ENCODE data around the gene ERBB2. TPM values are rescaled to one million over a fixed set of nuclear protein-coding genes. Genes with fewer than 3 reads are reported as not detected.
"Not testable (repeated sequence)": the region's sequence is repeated elsewhere in the genome, so short reads cannot be mapped to it uniquely, and the experiment has no call there.

ERBB2 gene
- total RNA-seq, 1 experiment from 2014 or later = 1.8 TPM

DNA sequence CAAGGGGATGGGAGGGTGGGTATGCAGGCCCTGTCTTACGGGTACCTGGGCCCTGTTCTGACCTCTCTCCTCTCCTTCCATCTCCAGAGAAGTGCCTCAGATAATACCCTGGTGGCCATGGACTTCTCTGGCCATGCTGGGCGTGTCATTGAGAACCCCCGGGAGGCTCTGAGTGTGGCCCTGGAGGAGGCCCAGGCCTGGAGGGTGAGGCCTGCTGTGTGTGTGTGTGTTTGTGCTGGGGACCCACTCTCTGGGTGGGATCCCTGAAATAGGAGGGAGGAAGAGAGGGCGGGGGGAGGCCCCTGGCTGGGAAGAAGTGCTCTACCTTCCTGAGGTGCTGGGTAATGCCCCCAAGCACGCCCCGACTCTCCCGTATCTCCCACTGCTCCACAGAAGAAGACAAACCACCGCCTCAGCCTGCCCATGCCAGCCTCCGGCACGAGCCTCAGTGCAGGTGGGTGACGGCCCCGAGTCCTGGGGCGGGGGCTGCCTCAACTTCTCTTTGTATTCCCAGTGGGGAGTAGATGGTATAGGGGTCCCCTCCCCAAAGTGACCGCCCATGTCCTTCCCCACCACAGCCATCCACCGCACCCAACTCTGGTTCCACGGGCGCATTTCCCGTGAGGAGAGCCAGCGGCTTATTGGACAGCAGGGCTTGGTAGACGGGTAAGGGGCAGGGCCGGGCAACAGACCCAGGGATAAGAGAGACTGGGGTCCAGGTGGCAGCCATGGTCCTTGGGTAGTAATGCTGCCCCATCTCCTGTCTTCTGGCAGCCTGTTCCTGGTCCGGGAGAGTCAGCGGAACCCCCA lies 45.7 kb downstream of the ERBB2 start:
- no peak for DNase-seq (ENCODE audit: low read depth)

DNA sequence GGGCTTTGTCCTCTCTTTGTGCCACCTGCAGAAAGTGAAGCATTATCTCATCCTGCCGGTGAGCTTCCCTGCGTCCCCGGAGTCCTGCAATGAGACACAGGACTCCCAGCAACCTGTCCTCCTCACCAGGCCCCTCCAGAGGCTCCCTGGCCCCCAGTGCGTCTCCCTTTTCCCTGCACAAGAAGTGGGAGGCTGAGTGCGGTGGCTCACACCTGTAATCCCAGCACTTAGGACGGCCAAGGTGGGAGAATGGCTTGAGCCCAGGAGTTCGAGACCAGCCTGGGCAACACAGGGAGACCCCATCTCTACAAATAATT lies 46.2 kb downstream of the ERBB2 start:
- DNase-seq (ENCODE audit: low read depth) = no peak

DNA sequence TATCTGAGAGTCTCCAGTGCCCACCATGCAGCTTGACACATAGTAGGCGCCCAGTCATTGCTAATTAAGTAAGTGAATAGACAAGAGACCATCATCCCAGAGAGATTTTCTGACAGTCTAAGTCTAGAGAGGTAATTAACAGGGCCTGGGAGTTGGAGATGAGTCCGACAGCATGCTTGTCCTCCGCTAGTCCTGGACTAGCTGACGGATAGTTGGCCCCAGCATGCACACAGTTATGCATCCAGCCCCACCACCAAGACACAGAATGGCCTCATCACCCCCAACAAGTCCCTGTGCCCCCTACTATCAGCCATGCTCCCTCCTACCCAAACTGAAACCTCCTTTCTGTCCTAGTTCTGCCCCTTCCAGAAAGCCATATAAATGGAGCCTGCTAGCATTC lies 47.9 kb downstream of the ERBB2 start:
- DNase-seq (ENCODE audit: low read depth) = no peak

DNA sequence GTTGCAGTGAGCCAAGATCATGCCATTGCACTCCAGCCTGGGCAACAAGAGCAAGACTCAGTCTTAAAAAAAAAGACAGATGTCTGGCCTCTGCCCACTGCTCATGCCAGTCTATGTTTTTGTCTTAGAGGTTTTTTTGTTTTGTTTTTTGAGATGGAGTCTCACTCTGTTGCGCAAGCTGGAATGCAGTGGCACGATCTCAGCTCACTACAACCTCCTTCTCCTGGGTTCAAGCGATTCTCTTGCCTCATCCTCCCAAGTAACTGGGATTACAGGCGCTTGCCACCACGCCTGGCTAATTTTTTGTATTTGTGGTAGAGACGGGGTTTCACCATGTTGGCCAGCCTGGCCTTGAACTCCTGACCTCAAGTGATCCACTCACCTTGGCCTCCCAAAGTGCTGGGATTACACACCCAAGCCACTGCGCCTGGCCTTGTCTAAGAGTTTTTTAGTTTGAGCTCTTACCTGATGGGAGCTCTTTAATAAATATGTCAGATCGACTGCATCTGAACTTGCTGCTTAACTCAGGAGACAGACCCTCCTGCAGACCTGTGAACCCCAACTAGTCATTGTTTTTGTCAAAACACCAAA lies 48.7 kb downstream of the ERBB2 start:
- not testable (repeated sequence) for DNase-seq (ENCODE audit: low read depth)

DNA sequence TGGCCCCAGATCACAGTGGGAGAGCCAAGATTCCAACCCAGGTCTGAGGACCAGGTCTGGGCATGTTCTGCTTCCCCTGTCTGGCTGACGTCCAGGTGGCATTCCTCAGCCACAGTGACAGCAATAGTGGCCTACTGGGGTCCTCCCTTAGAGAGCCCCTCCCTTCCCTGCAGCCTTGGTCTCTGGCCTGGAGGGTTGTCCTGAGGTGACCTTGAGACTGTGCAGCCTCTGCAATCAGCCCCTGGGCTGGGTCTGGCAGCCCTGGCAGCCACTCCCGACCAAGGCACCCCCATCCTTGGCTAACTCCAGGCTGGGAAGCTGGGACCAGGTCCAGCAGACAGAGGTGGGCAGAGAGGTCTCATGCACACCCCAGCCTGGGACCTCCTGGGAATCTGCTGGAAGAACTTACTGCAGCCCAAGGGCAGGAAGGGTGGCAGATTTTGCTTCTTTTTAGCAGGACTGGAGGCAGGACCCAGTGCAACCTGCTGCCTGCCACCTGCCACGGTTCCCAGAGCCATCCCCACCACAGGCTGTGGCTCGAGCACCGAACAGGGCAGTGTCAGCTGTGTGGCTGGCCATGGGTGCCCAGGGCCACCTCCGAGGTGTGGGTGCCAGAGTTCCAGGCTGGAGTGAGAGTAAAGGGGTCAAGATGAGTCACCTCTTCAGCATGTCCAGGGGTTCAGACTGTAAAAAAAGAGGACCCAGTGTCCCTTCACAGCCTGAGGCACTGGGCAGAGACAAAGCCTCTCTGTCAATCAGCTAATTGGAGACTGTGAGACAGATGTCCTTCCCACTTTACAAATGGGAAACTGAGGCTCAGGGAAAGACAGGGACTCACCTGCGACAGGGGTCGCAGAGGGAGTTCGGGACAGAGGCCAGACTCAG lies 50.5 kb downstream of the ERBB2 start:
- no peak for DNase-seq (ENCODE audit: low read depth)

DNA sequence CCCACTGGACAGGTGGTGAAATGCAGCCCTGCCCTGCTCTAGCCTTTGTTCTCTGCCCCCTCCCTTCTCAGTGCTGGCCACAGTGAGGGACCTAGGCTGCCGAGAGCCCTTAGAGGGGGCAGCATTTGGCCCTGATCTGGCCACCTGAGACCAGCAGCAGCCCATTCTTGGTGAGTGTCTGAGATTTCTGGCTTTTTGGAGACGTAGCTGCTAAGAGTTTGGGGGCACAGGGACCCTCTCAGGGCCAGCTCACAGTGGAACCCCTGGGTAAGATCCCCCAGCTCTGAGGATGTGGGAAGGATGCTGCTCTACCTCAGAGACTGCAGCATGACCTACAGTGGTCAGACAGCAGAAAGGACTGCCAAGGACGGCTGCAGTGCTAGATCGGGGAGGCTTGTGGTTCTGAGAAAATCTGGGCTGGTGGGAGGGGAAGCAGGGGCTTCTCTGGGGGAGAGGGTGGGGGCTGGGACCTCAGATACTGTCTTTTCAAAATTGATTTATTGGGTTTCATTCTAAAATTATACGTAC lies 51.2 kb downstream of the ERBB2 start:
- DNase-seq (ENCODE audit: low read depth) = no peak

DNA sequence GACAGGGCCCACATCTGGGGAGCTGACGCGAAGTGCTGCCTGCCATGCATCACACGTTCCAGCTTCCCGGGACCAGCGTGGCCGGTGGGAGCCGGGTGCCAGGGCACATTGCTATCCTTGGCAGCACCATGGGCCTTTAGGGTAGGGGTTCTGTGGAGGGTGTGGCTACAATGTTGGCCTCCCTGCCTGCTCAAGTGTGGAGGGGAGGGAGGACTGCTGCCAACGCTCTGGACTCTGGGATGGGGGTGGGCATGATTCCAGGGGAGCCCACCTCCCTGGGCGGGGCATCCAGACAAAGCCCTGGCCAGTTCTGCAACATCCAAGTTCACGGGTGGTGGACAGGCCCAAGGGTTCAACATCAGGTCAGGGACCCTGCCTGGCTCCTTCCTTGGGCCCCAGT lies 51.8 kb downstream of the ERBB2 start:
- no peak for DNase-seq (ENCODE audit: low read depth)

DNA sequence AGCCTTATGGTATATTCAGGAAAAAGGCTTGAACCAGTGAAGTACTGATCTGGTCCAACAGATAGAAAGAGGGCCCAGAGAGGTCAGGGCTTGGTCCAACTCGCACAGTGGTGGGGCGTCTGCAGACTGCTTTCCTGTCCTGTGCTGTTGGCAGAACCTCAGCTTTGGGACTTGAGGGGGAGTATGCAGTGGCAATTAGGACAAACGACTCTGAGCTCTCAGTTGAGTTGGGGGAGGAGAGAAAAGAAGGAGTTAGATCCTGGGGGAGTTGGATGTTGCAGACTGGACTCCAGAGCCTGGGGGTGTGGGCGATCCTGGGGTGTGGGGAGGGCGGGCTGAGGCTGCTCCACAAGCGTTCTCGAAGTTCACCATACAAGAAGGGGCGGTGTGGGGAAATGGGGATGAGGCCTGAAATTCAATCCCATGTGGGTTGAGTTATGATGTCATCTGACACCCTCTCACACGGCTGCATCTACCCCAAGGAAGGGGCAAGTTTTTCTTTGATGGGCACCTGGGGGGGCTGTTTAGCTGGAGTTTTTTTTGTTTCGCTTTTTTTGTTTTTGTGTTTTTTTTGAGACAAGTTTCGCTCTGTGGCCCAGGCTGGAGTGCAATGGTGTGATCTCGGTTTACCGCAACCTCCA lies 52.5 kb downstream of the ERBB2 start:
- DNase-seq (ENCODE audit: low read depth) = no peak

DNA sequence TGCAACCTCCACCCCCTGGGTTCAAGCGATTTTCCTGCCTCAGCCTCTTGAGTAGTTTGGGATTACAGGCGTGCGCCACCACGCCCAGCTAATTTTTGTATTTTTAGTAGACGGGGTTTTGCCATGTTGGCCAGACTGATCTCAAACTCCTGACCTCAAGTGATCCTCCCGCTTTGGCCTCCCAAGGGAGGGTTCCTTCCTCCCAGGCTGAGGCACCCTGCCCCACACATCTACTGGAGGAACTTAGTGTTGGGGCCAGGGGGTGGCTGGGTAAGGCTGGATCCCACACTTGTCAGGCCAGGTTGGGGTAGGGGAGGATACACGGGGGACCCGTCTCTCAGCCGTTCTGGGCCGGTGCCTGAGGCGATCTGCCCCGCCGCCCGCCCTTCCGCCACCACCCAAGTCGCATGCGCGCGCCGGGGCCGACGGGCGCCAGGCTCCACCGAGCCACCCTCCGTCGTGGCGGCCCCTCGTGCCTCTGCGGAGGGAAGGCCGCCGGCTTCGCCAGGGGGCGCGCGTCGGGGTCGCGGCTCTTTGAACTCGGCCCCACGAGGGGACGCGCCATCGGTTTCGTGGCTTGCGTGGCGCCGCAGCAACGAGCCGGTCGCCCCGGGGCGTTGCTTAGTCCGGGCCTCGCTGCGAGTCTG lies 53.8 kb downstream of the ERBB2 start:
- no peak for DNase-seq (ENCODE audit: low read depth)

DNA sequence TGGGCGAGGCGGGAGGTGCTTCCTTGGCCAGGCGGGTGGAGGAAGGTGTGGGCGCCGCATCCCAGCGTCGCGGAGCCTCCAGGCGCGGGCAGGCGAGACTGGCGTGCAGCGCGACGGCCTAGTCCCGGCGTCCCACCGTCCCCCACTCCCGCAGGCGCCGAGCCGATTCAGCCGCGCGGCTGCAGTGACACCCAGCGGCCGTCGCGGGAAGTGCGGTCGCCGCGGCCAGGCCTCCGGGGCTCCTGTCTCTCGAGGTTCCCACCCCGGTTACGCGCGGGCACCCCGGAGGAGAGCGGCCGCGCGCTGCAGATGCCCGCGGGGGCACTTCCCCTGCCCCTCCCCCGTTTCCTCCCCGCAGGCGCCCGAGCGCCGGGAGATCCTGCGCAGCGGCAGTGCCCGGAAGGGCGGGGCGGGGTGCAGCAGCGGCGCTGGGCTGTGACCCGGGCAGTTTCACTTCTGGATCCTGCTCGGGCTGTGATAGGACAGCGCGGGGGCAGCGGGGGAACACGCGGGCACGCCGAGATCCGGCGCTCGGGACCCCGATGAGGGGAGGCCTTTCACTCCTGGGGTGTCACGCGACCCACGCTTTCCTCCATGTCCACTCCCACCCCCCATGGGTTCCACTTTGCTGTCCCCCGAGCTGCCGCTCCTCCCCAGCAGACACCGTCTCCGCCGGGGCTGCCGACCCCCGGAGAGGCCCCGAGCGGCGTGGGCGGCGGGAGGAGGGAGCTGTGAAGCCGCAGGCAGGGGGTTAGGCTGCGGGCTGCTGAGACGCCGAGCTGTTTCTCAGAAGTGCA lies 54.5 kb downstream of the ERBB2 start:
- DNase-seq (ENCODE audit: low read depth) = peak; percentile 86

DNA sequence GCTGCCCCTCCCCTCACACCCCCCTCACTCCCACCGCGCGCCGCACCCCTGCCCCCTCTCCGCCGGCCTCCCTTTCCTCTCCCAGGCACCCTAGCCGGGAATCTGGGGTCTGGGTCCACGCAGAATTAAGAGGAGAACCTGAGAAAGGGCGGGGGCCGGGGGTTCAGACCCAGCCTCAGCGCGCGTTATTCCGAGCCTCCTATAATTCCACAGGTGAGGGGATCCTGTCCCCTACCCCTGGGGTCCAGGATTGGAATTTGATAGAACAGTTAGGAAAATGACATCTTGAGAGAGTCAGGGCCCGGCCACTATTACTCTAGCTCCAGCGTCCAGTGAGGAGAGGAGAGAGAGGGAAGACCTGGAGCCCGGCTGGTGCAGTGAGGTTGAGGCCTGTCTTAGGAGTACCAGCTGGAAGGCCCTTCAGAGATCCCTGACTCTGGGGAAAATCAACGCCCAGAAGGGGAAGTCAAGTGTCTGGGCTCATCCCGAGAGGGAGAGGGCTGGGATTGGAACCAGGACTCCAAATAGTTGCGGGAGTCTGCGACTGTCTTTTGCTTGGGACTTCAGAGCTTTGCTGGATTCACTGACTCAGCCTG lies 55.2 kb downstream of the ERBB2 start:
- DNase-seq (ENCODE audit: low read depth) = no peak

DNA sequence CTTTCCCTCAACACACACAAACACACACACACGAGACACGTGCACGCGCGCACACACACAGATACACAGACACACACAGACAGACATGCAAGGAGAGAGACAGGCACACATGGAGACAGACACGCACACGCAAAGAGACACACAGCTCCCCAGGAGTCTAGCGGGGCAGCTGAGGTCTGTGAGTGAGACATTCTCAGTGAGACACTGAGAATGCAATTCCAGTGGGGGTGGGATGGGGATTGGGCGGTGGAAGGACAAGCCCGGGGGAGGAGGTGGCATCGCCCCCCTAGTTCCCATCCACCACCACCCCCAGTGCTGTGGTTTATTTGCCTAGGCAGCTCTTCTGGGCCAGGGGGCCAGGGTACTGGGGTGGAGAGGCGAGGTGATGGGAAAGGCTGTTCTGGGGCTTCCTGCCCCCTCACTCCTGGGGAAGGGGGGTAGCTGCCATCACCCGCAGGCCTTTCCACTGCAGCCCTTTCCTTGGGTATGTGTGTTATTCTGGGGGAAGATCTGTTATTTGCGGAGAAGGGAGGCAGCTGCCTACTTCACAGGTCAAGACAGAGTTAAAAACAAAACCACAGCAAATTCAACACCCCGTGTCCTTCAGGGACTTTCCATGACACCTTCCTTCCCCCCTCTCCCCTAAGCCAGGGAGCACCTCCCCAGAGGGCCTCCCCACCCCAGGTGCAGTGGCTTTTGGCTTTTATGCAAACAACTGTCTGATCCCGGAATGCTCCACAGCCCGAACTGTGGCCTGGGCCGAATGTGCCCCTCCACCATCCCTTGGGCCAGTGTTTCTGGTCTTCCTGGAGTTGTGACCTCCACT lies 55.9 kb downstream of the ERBB2 start:
- DNase-seq (ENCODE audit: low read depth) = no peak

DNA sequence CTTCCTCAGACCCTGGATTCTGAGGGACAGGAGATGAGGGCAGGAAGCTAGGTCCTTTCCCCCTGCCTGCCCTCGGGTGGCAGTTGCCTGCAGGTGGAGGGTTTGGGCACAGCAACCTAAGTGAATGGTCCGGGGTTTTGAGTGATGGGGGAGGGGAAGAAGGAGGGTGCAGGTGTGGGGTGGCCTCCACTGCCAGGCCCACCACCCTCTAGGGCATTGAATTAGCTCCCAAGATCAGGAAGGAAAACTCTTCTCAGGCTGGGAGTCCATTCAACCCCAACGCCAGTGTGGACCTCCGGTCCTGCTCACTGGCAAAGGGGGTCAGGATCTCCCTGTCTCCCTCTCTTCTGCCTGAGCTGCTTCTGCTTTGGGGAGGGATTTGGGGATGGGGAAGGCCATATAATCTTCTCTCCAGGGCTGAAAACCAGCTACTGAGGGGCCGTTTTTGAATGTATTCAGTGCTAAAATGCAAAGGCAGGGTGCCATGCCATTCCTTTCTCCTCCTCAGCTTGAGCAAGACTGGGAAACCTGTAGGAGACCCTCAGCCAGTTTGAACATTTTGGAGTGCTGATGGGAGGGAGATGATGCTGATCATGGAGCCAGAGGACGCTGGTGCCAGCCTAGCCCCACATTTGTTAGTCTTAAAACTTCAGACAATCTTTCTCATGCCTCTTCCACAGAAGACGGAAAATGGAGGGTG lies 56.7 kb downstream of the ERBB2 start:
- DNase-seq (ENCODE audit: low read depth) = no peak

DNA sequence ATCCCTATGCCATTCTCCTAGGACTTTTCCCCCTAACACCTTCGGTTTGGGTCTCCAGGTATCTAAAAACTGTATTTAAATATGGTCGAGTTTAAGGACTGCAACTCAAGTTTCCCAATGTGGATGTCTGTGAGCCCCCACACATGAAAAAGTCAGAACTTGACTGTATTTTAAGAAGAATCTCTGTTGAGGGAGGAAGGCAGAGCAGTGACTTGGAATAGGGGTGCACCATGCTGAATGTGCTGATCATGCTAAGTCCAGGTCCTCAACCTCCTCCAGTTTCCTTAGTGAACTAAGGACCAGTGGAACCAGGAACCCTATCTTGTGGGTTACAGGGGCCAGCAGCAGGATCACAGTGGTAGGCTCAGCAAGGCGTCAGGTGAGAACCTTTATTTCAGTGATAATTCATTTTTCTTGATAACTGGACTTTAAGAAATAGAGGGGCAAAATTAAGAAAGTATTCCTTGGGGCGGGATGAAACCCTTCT lies 57.4 kb downstream of the ERBB2 start:
- DNase-seq (ENCODE audit: low read depth) = no peak

DNA sequence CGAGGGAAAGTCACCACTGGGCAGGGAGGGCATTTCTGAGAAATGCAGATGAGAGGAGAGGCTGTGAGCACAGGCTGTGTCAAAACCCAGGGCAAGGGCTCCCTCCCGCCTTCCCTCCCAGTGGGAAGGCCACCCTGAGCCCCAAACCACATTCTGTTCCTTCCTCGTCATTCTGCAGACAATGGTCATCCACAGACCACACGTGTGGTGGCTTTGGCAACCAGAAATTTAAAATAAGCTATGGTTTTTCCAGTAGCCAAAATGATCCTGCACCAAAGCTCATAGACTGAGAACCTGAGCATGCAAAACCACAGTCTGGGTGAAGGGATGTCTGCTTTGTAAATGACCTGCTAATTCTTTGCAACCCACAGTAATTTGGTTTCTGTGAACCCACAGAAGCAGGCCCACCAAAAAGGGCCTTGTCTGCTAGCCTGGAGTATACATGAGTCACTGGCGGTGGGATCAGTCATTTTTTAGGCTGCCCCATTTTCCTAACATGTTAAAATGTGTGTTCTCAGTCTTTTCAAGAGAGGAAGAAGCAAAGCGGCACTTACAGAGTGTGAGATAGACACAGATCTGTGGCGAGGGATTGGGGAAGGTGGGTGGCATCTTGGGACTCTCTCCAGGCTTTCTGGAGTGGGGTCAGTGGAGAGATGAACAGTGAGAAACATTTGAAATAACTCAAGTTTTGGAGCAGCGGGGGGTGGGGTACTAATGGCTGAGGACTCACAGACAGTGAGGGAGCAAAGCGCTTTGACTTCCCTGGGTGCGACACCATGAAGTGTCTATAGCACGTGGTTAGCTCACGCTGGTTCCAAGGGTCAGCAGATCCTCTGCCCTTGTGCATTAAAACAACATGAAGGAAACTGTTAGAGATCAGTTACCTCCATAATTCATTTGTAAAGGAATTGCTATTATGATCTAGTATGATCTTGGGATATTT lies 58.3 kb downstream of the ERBB2 start:
- DNase-seq (ENCODE audit: low read depth) = peak; percentile 39

DNA sequence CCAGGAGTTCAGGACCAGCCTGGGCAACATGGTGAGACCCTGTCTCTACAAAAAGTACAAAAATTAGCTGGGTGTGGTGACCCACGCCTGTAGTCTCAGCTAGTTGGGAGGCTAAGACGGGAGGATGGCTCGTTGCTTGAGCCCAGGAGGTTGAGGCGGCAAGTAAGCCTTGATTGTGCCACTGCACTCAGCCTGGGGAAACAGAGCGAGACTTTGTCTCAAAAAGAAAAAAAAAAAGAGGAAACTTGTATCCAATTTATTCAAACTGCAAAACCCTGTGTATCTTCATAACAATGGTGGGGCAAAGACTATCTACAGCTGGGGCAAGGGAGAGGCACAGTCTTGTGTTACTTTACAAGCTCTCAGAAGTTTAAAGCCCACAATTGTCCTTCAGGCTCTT lies 59.3 kb downstream of the ERBB2 start:
- DNase-seq (ENCODE audit: low read depth) = no peak

DNA sequence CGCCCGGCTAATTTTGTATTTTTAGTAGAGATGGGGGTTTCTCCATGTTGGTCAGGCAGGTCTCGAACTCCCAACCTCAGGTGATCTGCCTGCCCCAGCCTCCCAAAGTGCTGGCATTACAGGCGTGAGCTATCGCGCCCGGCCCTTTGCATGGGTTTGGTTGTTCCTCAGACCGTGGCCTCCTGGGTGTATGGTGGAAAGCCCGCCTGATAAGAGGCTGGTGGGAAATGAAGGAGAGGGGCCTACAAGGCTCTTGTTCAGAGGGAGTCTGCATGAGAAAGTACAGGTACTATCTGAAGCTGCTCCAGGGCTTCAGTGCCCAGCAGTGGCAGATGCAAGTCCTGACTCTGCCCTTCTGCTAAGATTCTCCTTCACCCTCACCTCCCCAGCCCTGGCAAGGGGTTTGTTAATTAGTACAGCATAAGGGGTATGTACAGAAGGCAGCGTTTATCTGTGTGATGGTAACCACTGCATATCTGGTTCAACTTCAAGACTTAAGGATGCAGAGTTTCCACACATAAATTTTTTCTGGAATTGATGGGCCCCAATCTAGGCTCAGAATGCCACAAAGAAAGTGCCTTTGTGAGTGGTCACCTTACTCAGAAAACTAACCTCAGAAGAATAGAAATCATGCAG lies 62.1 kb downstream of the ERBB2 start:
- no peak for DNase-seq (ENCODE audit: low read depth)

Measured in M059J (cell line).